ENCODE results near the gene GNAQ.
"Not testable (repeated sequence)": the region's sequence is repeated elsewhere in the genome, so short reads cannot be mapped to it uniquely, and the experiment has no call there.

Gene GNAQ

GRCh38 chr9:78064075-78064474, 32.5 kb upstream of the GNAQ start:
- TF ChIP-seq, protein P1, sequence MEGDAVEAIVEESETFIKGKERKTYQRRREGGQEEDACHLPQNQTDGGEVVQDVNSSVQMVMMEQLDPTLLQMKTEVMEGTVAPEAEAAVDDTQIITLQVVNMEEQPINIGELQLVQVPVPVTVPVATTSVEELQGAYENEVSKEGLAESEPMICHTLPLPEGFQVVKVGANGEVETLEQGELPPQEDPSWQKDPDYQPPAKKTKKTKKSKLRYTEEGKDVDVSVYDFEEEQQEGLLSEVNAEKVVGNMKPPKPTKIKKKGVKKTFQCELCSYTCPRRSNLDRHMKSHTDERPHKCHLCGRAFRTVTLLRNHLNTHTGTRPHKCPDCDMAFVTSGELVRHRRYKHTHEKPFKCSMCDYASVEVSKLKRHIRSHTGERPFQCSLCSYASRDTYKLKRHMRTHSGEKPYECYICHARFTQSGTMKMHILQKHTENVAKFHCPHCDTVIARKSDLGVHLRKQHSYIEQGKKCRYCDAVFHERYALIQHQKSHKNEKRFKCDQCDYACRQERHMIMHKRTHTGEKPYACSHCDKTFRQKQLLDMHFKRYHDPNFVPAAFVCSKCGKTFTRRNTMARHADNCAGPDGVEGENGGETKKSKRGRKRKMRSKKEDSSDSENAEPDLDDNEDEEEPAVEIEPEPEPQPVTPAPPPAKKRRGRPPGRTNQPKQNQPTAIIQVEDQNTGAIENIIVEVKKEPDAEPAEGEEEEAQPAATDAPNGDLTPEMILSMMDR (IDR thresholded peaks at IDR 0.05; ENCODE audit: low read depth, low read length, missing control alignments): no peak
- in situ Hi-C loops (cut with HindIII; ENCODE audit: low pct_ligation_motif_present, low sequenced_read_pairs): no loop called here
- Histone ChIP-seq H3K36me3 (replicated peaks) (no peaks in the 10 kb centered on the region), H3K27me3 (replicated peaks) (no peaks in the 10 kb centered on the region), H3K4me3 (ENCODE audit: low read depth, low read length) (no peak overlapping the region), H3K27ac (no peak overlapping the region)
- DNase-seq: no peak

DNA sequence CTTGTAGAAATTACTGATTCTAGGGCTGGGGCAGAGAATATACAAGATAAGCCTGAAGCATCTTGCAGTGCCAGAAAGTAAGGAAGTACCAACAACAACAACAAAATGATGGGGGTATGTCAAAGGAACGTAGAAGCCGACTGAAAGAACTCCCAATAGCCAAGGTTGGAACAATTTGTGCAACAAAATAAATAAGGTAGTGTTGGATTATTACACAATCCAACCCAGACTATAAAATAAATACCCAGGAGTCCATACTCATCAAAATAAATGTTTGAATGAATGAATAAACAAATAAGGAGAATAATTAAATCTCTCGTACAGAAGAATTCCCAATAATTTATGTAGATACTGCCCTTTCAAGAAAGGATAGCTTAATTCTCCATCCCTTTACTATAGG, 31.1 kb upstream of the GNAQ start:
- in situ Hi-C loops (cut with HindIII; ENCODE audit: low pct_ligation_motif_present, low sequenced_read_pairs): no loop called here
- H3K27ac ChIP-seq: no peak overlapping the region
- no peak for DNase-seq
- H3K4me3 ChIP-seq (ENCODE audit: low read depth, low read length): no peak overlapping the region
- TF ChIP-seq, protein P1 (IDR thresholded peaks at IDR 0.05; ENCODE audit: low read depth, low read length, missing control alignments): no peak
- no peaks in the 10 kb centered on the region for H3K27me3 ChIP-seq (replicated peaks)
- no peaks in the 10 kb centered on the region for H3K36me3 ChIP-seq (replicated peaks)

GRCh38 chr9:78054218-78054617, 22.6 kb upstream of the GNAQ start:
- H3K36me3 ChIP-seq (replicated peaks); H3K27me3 ChIP-seq (replicated peaks); H3K27ac ChIP-seq; H3K4me3 ChIP-seq (ENCODE audit: low read depth, low read length); in situ Hi-C loops (cut with HindIII; ENCODE audit: low pct_ligation_motif_present, low sequenced_read_pairs); DNase-seq: not testable (repeated sequence)

DNA sequence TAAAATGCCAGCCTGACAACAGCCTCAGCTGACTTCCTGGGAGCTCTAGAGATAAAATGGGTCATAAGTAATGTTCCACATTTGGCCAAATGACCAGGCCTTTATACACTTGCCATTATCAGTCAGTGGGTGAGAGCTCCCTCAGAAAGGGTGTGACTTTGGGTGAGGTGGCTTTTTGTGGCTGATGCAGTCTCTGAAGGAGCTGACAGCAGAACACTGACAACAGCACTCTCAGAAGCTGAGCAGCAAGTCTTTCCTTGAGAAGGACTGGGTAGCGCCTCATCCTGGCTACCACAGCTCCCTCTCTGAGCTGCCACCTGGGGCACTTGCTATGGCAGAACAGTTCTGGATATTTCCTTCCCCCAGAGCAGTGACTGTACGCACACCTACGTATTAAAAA, 22.0 kb upstream of the GNAQ start:
- H3K27ac ChIP-seq: no peak overlapping the region
- TF ChIP-seq, protein P1 (IDR thresholded peaks at IDR 0.05; ENCODE audit: low read depth, low read length, missing control alignments): no peak
- in situ Hi-C loops (cut with HindIII; ENCODE audit: low pct_ligation_motif_present, low sequenced_read_pairs): no loop called here
- H3K27me3 ChIP-seq (replicated peaks): no peaks in the 10 kb centered on the region
- DNase-seq: no peak
- no peak overlapping the region for H3K4me3 ChIP-seq (ENCODE audit: low read depth, low read length)
- H3K36me3 ChIP-seq (replicated peaks): no peaks in the 10 kb centered on the region

DNA sequence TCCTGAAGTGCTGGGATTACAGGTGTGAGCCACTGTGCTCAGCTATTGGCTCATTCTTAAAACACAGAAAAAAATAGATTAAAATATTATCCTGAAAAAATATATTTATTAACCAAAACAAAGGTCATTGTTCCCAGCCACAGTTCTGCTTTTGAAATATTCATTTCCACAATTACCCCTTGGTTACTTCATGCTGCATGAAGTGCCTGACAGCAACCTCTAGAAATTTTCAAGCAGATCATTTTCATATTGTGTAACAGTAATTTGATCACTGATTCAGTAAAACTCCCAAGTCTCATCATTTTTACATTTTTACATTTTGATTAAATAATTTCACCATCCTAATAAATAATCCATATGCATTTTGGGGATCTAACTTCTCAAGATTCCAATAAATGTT, 18.8 kb upstream of the GNAQ start:
- Histone ChIP-seq H3K36me3 (replicated peaks) (no peaks in the 10 kb centered on the region), H3K27me3 (replicated peaks) (no peaks in the 10 kb centered on the region), H3K27ac (no peak overlapping the region), H3K4me3 (ENCODE audit: low read depth, low read length) (no peak overlapping the region)
- DNase-seq: no peak
- in situ Hi-C loops (cut with HindIII; ENCODE audit: low pct_ligation_motif_present, low sequenced_read_pairs): no loop called here
- TF ChIP-seq, protein P1 (IDR thresholded peaks at IDR 0.05; ENCODE audit: low read depth, low read length, missing control alignments): no peak

GRCh38 chr9:78049484-78049883, 17.9 kb upstream of the GNAQ start:
- H3K4me3 ChIP-seq (ENCODE audit: low read depth, low read length): no peak overlapping the region
- in situ Hi-C loops (cut with HindIII; ENCODE audit: low pct_ligation_motif_present, low sequenced_read_pairs): no loop called here
- H3K27me3 ChIP-seq (replicated peaks): no peaks in the 10 kb centered on the region
- no peak overlapping the region for H3K27ac ChIP-seq
- TF ChIP-seq, protein P1 (IDR thresholded peaks at IDR 0.05; ENCODE audit: low read depth, low read length, missing control alignments): no peak
- no peaks in the 10 kb centered on the region for H3K36me3 ChIP-seq (replicated peaks)
- no peak for DNase-seq
